Measurements from ENCODE around the gene FAM163B.

- TF ChIP-seq, protein P1, sequence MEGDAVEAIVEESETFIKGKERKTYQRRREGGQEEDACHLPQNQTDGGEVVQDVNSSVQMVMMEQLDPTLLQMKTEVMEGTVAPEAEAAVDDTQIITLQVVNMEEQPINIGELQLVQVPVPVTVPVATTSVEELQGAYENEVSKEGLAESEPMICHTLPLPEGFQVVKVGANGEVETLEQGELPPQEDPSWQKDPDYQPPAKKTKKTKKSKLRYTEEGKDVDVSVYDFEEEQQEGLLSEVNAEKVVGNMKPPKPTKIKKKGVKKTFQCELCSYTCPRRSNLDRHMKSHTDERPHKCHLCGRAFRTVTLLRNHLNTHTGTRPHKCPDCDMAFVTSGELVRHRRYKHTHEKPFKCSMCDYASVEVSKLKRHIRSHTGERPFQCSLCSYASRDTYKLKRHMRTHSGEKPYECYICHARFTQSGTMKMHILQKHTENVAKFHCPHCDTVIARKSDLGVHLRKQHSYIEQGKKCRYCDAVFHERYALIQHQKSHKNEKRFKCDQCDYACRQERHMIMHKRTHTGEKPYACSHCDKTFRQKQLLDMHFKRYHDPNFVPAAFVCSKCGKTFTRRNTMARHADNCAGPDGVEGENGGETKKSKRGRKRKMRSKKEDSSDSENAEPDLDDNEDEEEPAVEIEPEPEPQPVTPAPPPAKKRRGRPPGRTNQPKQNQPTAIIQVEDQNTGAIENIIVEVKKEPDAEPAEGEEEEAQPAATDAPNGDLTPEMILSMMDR (IDR thresholded peaks at IDR 0.05; ENCODE audit: control extremely low read depth in 1 of 3, insufficient read depth in 1 of 3, low read depth in 1 of 3, low read length in 3 of 3), result no peak
- TF ChIP-seq CHD1 (IDR thresholded peaks at IDR 0.05; ENCODE audit: low read depth, low read length), result no peak
- TF ChIP-seq EZH2 (IDR thresholded peaks at IDR 0.05; ENCODE audit: low read depth, low read length, severe bottlenecking), result no peak
- no peak for TF ChIP-seq JUN (IDR thresholded peaks at IDR 0.05; ENCODE audit: low read depth, low read length)
- TF ChIP-seq, protein P2, sequence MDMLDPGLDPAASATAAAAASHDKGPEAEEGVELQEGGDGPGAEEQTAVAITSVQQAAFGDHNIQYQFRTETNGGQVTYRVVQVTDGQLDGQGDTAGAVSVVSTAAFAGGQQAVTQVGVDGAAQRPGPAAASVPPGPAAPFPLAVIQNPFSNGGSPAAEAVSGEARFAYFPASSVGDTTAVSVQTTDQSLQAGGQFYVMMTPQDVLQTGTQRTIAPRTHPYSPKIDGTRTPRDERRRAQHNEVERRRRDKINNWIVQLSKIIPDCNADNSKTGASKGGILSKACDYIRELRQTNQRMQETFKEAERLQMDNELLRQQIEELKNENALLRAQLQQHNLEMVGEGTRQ (IDR thresholded peaks at IDR 0.05; ENCODE audit: low read length), result no peak
- TF ChIP-seq ATF3 (IDR thresholded peaks at IDR 0.05; ENCODE audit: insufficient read depth, low read depth, low read length), result no peak
- TF ChIP-seq SP1 (IDR thresholded peaks at IDR 0.05; ENCODE audit: low read depth, low read length), result no peak
- no peak for TF ChIP-seq CHD2 (IDR thresholded peaks at IDR 0.05; ENCODE audit: low read length)
- no peak for TF ChIP-seq ZNF274 (IDR thresholded peaks at IDR 0.05; ENCODE audit: borderline replicate concordance, extremely low read depth, low read length)
These were observed 38.7 kb upstream of the FAM163B start for GRCh38 chr9:133647765-133648469.

All from H1 (cell line).